ENCODE results near the gene ZNF337. TPM values are rescaled to one million over a fixed set of nuclear protein-coding genes. Genes with fewer than 3 reads are reported as not detected.
"Not testable (repeated sequence)": the region's sequence is repeated elsewhere in the genome, so short reads cannot be mapped to it uniquely, and the experiment has no call there.

Gene ZNF337
- polyA plus RNA-seq (2013, experiment 1 of 2; ENCODE audit: insufficient read length) = 13.0 TPM
- 11.7 TPM for polyA plus RNA-seq (2013, experiment 2 of 2; ENCODE audit: insufficient read length)

- peak; percentile 95 for DNase-seq
Observed at GRCh38 chr20:25696371-25697131, at the start of gene ZNF337. Gene ZNF337, minus strand, starts transcription at chr20:25696853. Its CDS starts 10,436 bp downstream, at chr20:25686417.

- no peak for DNase-seq
Observed at GRCh38 chr20:25745738-25746137, 49.1 kb upstream of the ZNF337 start.

- DNase-seq = no peak
Observed at GRCh38 chr20:25745100-25745499, 48.4 kb upstream of the ZNF337 start.

- no peak for DNase-seq
Observed at GRCh38 chr20:25744261-25744660, 47.6 kb upstream of the ZNF337 start.

GRCh38 chr20:25741088-25741487 lies 44.4 kb upstream of the ZNF337 start:
- no peak for DNase-seq

GRCh38 chr20:25739615-25740320 lies 43.1 kb upstream of the ZNF337 start:
- no peak for DNase-seq

- DNase-seq = peak; percentile 28
Observed at GRCh38 chr20:25738198-25738597, 41.5 kb upstream of the ZNF337 start.

GRCh38 chr20:25733903-25734302 lies 37.2 kb upstream of the ZNF337 start:
- DNase-seq = no peak

- DNase-seq = no peak
Observed at GRCh38 chr20:25730862-25731261, 34.2 kb upstream of the ZNF337 start.

- no peak for DNase-seq
Observed at GRCh38 chr20:25726357-25726756, 29.7 kb upstream of the ZNF337 start.

GRCh38 chr20:25725639-25726038 lies 29.0 kb upstream of the ZNF337 start:
- DNase-seq = no peak

GRCh38 chr20:25723975-25724374 lies 27.3 kb upstream of the ZNF337 start:
- no peak for DNase-seq

GRCh38 chr20:25720285-25720684 lies 23.6 kb upstream of the ZNF337 start:
- DNase-seq = no peak

GRCh38 chr20:25718896-25719809 lies 22.5 kb upstream of the ZNF337 start:
- DNase-seq = not testable (repeated sequence)

- DNase-seq = no peak
Observed at GRCh38 chr20:25707695-25708094, 11.0 kb upstream of the ZNF337 start.

- DNase-seq = no peak
Observed at GRCh38 chr20:25706793-25707192, 10.1 kb upstream of the ZNF337 start.

GRCh38 chr20:25705830-25706351 lies 9.2 kb upstream of the ZNF337 start:
- no peak for DNase-seq

GRCh38 chr20:25704303-25704702 lies 7.7 kb upstream of the ZNF337 start:
- DNase-seq = not testable (repeated sequence)

- DNase-seq = not testable (repeated sequence)
Observed at GRCh38 chr20:25700835-25701234, 4.2 kb upstream of the ZNF337 start.

GRCh38 chr20:25699914-25700313 lies 3.3 kb upstream of the ZNF337 start:
- peak; percentile 18 for DNase-seq

GRCh38 chr20:25697132-25697446 lies 436 bp upstream of the ZNF337 start:
- no peak for DNase-seq

GRCh38 chr20:25695532-25696370 lies 902 bp downstream of the ZNF337 start:
- DNase-seq = peak; percentile 11

All from fibroblast of skin of scalp (primary cell).